ENCODE data around the gene GPAT3. TPM values are rescaled to one million over a fixed set of nuclear protein-coding genes. Genes with fewer than 3 reads are reported as not detected.

Gene GPAT3
- total RNA-seq, 4 donors from 2014 or later = 11.8 to 23.4 (median 21.0) TPM

DNA sequence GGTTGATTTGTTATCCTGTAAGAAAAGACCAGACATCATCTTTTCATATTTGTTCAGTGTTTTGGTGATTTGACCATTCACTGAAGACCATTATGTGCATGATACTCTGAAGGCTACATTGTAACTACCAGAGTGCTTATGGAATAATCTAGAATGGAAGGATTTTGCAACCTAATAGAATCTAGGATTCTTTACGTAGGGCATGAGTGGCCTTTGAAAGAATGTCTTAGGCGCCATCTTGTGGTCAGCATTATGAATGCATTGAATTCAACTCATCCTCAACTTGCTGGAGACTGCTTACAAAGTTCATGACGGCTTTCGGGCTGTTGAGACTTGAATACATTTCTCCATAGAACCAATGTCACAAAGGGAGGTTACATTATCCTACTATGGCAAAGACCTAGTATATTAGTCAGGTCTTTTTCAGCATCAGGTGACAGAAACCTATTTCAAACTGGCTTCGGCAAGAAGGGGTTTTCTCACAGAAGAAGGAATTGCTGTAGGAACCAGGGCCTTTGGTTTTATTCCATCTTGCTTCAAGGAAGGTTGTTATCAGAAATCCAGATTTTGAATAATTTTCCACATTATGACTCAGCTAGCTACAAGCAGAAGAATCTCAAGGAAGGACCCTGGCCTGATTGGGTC is 104.1 kb downstream of the GPAT3 start:
- DNase-seq (ENCODE audit: low spot score) (no peak), ATAC-seq (ENCODE audit: low FRiP score) (peak; percentile 73)
- TF ChIP-seq, protein P1, sequence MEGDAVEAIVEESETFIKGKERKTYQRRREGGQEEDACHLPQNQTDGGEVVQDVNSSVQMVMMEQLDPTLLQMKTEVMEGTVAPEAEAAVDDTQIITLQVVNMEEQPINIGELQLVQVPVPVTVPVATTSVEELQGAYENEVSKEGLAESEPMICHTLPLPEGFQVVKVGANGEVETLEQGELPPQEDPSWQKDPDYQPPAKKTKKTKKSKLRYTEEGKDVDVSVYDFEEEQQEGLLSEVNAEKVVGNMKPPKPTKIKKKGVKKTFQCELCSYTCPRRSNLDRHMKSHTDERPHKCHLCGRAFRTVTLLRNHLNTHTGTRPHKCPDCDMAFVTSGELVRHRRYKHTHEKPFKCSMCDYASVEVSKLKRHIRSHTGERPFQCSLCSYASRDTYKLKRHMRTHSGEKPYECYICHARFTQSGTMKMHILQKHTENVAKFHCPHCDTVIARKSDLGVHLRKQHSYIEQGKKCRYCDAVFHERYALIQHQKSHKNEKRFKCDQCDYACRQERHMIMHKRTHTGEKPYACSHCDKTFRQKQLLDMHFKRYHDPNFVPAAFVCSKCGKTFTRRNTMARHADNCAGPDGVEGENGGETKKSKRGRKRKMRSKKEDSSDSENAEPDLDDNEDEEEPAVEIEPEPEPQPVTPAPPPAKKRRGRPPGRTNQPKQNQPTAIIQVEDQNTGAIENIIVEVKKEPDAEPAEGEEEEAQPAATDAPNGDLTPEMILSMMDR (IDR thresholded peaks at IDR 0.05) = peak in 2 of 3 donors; percentile 14 to 55

DNA sequence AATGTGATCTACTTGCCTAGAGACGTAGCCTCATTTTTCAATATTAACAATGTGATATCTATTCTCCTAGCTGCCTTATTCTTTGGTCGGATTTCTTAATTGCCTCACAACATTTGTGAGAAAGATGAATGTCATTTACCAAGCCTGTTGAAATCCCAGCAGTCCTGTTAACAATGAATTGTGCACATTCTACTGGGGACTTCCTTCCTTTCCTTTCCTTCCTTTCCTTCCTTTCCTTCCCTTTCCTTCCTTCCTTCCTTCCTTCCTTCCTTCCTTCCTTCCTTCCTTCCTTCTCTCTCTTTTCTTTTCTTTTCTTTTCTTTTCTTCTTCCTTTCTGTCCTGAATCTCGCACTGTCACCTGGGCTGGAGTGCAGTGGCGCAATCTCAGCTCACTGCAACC is 107.1 kb downstream of the GPAT3 start:
- TF ChIP-seq, protein P1 (IDR thresholded peaks at IDR 0.05) = no peak
- DNase-seq (ENCODE audit: low spot score) (no peak), ATAC-seq (ENCODE audit: low FRiP score) (no peak)

DNA sequence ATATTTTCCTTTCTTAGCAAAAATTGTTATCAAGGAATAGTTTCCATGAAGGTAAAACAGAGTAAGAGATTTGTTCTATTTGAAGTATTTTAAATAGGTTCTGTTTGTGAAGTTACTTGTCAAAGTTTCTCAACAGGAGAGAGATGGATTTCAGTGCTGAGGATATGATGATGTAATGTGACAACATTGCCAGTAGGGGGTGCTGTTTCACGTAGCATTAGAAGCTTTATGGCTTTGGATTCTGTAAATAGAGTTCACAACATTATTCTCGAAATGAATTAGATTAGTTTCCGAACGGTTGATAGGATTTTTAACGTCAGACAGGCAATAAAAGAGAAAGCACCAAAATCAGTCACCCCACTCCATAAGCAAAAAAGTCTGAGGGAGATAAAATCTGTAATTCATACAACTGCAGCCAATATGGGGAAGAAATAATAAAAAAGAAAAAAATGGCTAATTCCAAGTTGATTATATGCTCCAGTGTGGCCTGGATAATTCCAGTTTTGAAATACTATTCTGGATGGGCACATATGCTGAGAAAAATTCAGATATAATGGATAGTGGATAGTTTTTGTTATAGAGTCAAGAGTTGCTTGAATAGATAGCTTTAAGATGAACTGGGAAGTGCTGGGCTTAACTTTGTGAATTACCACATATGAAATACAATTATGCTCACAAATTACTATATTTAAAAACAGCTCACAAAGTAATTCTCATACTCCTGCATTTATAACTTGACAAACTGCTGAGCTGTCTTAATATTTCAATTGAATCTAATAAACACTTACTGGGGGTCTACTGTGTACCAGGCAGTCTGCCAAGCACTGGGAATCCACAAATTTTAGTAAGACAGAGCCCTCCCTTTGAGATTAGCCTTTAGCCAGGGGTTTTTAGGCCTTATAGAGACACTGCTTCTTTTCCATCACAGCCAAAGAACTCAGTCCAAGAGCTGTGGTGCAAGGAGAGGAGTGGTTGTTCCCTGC is 109.1 kb downstream of the GPAT3 start:
- no peak for ATAC-seq (ENCODE audit: low FRiP score)
- TF ChIP-seq, protein P1 (IDR thresholded peaks at IDR 0.05) = peak in 1 of 3 donors; percentile 27
- no peak for DNase-seq (ENCODE audit: low spot score)

GRCh38 chr4:83646538-83647239 is 110.8 kb downstream of the GPAT3 start:
- DNase-seq (ENCODE audit: low spot score) (no peak), ATAC-seq (ENCODE audit: low FRiP score) (no peak)
- TF ChIP-seq, protein P1 (IDR thresholded peaks at IDR 0.05) = no peak

GRCh38 chr4:83651846-83652245 is 115.9 kb downstream of the GPAT3 start:
- DNase-seq (ENCODE audit: low spot score) = no peak
- ATAC-seq (ENCODE audit: low FRiP score) = no peak
- TF ChIP-seq, protein P1 (IDR thresholded peaks at IDR 0.05) = no peak

Small RNAs within 50 kb of the gene (small RNA-seq; reads per million reads assigned to genes)
- not detected for gene RF00019

Other genes with a start within 250 kb of the GPAT3 start
- 10 to 100 TPM in 2 of 4 donors, 1 to 10 TPM in 2; 3.2 to 21.7 (median 9.6) TPM for gene HPSE, start 201.3 kb upstream of the GPAT3 start, total RNA-seq
- 10 to 100 TPM; 13.5 to 20.0 (median 17.0) TPM for gene HELQ, start 80.3 kb upstream of the GPAT3 start, total RNA-seq
- 10 to 100 TPM; 12.3 to 29.6 (median 23.9) TPM for gene MRPS18C, start 80.0 kb upstream of the GPAT3 start, total RNA-seq
- 10 to 100 TPM in 3 of 4 donors, 1 to 10 TPM in 1; 7.8 to 19.9 (median 11.1) TPM for gene ABRAXAS1, start 51.0 kb upstream of the GPAT3 start, total RNA-seq

All from omental fat pad (tissue), 4 donors.